ENCODE data around the gene RAB17. TPM values are rescaled to one million over a fixed set of nuclear protein-coding genes. Genes with fewer than 3 reads are reported as not detected.

RAB17 gene
- total and polyA plus RNA-seq, 10 of the 15 experiments (the other 5 are each of a cell fraction or from before 2014, with no cell fraction given): 0.07 to 1.4 (median 0.28) TPM; not detected in 3

DNA sequence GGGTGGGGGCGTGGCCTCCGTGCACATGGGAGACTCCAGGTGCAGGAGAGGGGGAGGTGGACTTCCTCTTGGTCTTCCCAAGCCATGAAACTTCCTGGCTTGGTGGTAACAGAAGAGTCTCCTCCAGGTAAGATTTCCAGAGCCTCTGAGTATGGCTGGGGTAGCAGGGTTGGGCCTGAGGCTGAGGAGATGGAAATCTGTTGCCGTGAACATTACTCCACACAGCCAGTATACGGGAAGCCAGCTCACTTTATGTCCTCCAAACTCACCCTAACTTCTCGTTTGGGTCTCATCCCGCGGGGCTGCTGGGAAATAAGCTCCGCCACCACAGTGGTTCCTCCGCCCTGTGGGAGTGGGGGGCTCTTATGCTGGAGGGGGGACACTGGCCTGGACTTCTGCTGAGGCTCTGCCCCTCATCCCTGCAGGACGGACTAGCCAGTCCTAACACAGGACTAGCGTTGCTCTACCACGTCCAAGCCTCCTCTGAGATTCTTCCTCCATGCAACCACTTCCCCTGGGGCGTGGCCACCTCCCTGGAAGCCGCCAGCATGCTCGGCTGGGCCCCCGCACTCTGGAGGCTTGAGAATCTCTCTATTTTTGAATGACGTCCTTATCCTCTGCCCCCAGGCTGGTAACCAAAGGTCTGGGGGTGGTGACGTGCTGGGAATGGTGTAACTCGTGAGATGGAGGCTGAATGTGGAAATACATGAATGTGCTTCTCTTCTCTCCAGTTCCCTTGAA is 777 bp upstream of the RAB17 start:
- H3K9ac ChIP-seq (ENCODE audit: control insufficient read depth, insufficient read depth, low read length): no peak overlapping the region
- no peak for FAIRE-seq
- no peaks in the 10 kb centered on the region; the same call in 2 of the 3 replicates for H3K9me3 ChIP-seq (replicated peaks; ENCODE audit: control insufficient read depth, insufficient read depth, low read length)
- in situ Hi-C loops (cut with MboI) (no loop called here), intact Hi-C loops (cut with micrococcal nuclease; ENCODE audit: unreplicated experiment) (no loop called here)
- no peak for DNase-seq (ENCODE audit: low read depth, low spot score)
- H3K4me1 ChIP-seq (ENCODE audit: control insufficient read depth, insufficient read depth, low read length): no peaks in the 10 kb centered on the region
- CTCF ChIA-PET: interaction anchor here (1.3 to 1.5 kb wide), 2 partner anchors 19 to 74 kb away, joined by 3 to 4 read pairs; no protein-coding TSS in a partner anchor
- no peaks in the 10 kb centered on the region for H4K20me1 ChIP-seq (ENCODE audit: control insufficient read depth, insufficient read depth)
- peak; percentile 23; the same call in 1 of the 3 replicates for ATAC-seq
- POLR2A ChIA-PET: interaction anchor here (1.1 kb wide), 1 partner anchor 12 kb away, joined by 3 read pairs; no protein-coding TSS in a partner anchor
- RAD21 ChIA-PET (ENCODE audit: unreplicated experiment): interaction anchor here (1.1 to 1.4 kb wide), 2 partner anchors 9 to 20 kb away, joined by 3 to 4 read pairs; no protein-coding TSS in a partner anchor
- H2AFZ ChIP-seq (ENCODE audit: control insufficient read depth, low read depth, low read length): 0 out of 2 replicates have a peak overlapping the region, but pooled peaks have one; percentile 20
- no peaks in the 10 kb centered on the region; a peak in 1 of 4 replicates for H3K27me3 ChIP-seq (replicated peaks in 1 of 2; ENCODE audit: control insufficient read depth in 2 of 2, insufficient read depth in 2 of 2, low read length in 1 of 2)
- no TSS peak for BruUV-seq (replicated peaks)
- peak overlapping the region; percentile 23; the same call in 1 of the 2 replicates for H3K4me2 ChIP-seq (ENCODE audit: control insufficient read depth, insufficient read depth)
- no peaks in the 10 kb centered on the region for H3K79me2 ChIP-seq (ENCODE audit: control insufficient read depth, insufficient read depth, low read length)
- no peaks in the 10 kb centered on the region for H3K36me3 ChIP-seq (ENCODE audit: control insufficient read depth in 2 of 2, insufficient read depth in 2 of 2, low read length in 1 of 2)
- no peak overlapping the region for H3K27ac ChIP-seq (ENCODE audit: control insufficient read depth, insufficient read depth)
- WGBS (ENCODE audit: insufficient coverage, insufficient replicate concordance, low lambda C conversion rate, missing lambda C conversion rate): 17% methylated on average over 19 of the region's 19 CpGs
- TF ChIP-seq, protein P1, sequence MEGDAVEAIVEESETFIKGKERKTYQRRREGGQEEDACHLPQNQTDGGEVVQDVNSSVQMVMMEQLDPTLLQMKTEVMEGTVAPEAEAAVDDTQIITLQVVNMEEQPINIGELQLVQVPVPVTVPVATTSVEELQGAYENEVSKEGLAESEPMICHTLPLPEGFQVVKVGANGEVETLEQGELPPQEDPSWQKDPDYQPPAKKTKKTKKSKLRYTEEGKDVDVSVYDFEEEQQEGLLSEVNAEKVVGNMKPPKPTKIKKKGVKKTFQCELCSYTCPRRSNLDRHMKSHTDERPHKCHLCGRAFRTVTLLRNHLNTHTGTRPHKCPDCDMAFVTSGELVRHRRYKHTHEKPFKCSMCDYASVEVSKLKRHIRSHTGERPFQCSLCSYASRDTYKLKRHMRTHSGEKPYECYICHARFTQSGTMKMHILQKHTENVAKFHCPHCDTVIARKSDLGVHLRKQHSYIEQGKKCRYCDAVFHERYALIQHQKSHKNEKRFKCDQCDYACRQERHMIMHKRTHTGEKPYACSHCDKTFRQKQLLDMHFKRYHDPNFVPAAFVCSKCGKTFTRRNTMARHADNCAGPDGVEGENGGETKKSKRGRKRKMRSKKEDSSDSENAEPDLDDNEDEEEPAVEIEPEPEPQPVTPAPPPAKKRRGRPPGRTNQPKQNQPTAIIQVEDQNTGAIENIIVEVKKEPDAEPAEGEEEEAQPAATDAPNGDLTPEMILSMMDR (IDR thresholded peaks at IDR 0.05 in 2 of 3, conservative IDR thresholded peaks at IDR 0.05 in 1 of 3; ENCODE audit: control insufficient read depth in 2 of 3, extremely low read depth in 1 of 3, insufficient read depth in 1 of 3, low read depth in 3 of 3, low read length in 3 of 3): no peak
- TF ChIP-seq RB1 (IDR thresholded peaks at IDR 0.05; ENCODE audit: borderline replicate concordance) (no peak), MYB (IDR thresholded peaks at IDR 0.05; ENCODE audit: borderline replicate concordance, low read depth, low read length) (no peak), CHD4 (IDR thresholded peaks at IDR 0.05) (no peak), RBBP5 (conservative IDR thresholded peaks at IDR 0.05) (no peak), IKZF2 (IDR thresholded peaks at IDR 0.05) (no peak), PAX5 (IDR thresholded peaks at IDR 0.05; ENCODE audit: borderline replicate concordance, low read depth, low read length) (no peak), SMC3 (IDR thresholded peaks at IDR 0.05; ENCODE audit: borderline replicate concordance, low read length) (no peak)
- TF ChIP-seq, protein P2, sequence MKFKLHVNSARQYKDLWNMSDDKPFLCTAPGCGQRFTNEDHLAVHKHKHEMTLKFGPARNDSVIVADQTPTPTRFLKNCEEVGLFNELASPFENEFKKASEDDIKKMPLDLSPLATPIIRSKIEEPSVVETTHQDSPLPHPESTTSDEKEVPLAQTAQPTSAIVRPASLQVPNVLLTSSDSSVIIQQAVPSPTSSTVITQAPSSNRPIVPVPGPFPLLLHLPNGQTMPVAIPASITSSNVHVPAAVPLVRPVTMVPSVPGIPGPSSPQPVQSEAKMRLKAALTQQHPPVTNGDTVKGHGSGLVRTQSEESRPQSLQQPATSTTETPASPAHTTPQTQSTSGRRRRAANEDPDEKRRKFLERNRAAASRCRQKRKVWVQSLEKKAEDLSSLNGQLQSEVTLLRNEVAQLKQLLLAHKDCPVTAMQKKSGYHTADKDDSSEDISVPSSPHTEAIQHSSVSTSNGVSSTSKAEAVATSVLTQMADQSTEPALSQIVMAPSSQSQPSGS (IDR thresholded peaks at IDR 0.05; ENCODE audit: low read length): no peak
- TF ChIP-seq, protein P3, sequence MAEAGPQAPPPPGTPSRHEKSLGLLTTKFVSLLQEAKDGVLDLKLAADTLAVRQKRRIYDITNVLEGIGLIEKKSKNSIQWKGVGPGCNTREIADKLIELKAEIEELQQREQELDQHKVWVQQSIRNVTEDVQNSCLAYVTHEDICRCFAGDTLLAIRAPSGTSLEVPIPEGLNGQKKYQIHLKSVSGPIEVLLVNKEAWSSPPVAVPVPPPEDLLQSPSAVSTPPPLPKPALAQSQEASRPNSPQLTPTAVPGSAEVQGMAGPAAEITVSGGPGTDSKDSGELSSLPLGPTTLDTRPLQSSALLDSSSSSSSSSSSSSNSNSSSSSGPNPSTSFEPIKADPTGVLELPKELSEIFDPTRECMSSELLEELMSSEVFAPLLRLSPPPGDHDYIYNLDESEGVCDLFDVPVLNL (IDR thresholded peaks at IDR 0.05; ENCODE audit: low read depth, low read length): no peak
- TF ChIP-seq, protein P4, sequence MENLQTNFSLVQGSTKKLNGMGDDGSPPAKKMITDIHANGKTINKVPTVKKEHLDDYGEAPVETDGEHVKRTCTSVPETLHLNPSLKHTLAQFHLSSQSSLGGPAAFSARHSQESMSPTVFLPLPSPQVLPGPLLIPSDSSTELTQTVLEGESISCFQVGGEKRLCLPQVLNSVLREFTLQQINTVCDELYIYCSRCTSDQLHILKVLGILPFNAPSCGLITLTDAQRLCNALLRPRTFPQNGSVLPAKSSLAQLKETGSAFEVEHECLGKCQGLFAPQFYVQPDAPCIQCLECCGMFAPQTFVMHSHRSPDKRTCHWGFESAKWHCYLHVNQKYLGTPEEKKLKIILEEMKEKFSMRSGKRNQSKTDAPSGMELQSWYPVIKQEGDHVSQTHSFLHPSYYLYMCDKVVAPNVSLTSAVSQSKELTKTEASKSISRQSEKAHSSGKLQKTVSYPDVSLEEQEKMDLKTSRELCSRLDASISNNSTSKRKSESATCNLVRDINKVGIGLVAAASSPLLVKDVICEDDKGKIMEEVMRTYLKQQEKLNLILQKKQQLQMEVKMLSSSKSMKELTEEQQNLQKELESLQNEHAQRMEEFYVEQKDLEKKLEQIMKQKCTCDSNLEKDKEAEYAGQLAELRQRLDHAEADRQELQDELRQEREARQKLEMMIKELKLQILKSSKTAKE (IDR thresholded peaks at IDR 0.05; ENCODE audit: low read depth, poor library complexity, severe bottlenecking): no peak
- H3K4me3 ChIP-seq: no peak overlapping the region
- SMC1A ChIA-PET (ENCODE audit: uncharacterized antibody, unreplicated experiment): interaction anchor here (0.7 to 1.1 kb wide), 2 partner anchors 9 to 75 kb away, joined by 3 to 4 read pairs; no protein-coding TSS in a partner anchor

Data from GM12878 (cell line).